ENCODE measurements around the gene OTOA.
"Not testable (repeated sequence)": the region's sequence is repeated elsewhere in the genome, so short reads cannot be mapped to it uniquely, and the experiment has no call there.

The OTOA gene

GRCh38 chr16:21654466-21654865 lies 9.3 kb upstream of the OTOA start:
- Histone ChIP-seq H3K27ac (no peak overlapping the region), H3K4me3 (no peak overlapping the region), H3K9ac (ENCODE audit: insufficient read length) (no peak overlapping the region), H3K36me3 (ENCODE audit: insufficient read depth, low read length) (peaks cover 21% of the 10 kb centered on the region), H3K9me3 (ENCODE audit: low read depth, low read length) (no peaks in the 10 kb centered on the region)
- DNase-seq (ENCODE audit: low read depth, low spot score), result no peak
- TF ChIP-seq POLR2AphosphoS5 (IDR thresholded peaks at IDR 0.05; ENCODE audit: borderline replicate concordance, low read depth, low read length) (no peak), FOXP2 (optimal IDR thresholded peaks at IDR 0.05; ENCODE audit: control extremely low read depth, extremely low read length, insufficient read depth) (no peak), EZH2 (IDR thresholded peaks at IDR 0.05) (no peak)

GRCh38 chr16:21654881-21655280 lies 8.9 kb upstream of the OTOA start:
- Histone ChIP-seq H3K4me3 (no peak overlapping the region), H3K9ac (ENCODE audit: insufficient read length) (no peak overlapping the region), H3K27ac (no peak overlapping the region), H3K36me3 (ENCODE audit: insufficient read depth, low read length) (peaks cover 21% of the 10 kb centered on the region), H3K9me3 (ENCODE audit: low read depth, low read length) (no peaks in the 10 kb centered on the region)
- TF ChIP-seq POLR2AphosphoS5 (IDR thresholded peaks at IDR 0.05; ENCODE audit: borderline replicate concordance, low read depth, low read length) (no peak), EZH2 (IDR thresholded peaks at IDR 0.05) (no peak), FOXP2 (optimal IDR thresholded peaks at IDR 0.05; ENCODE audit: control extremely low read depth, extremely low read length, insufficient read depth) (no peak)
- DNase-seq (ENCODE audit: low read depth, low spot score), result no peak

- peaks cover 21% of the 10 kb centered on the region for H3K36me3 ChIP-seq (ENCODE audit: insufficient read depth, low read length)
- H3K27ac ChIP-seq, result no peak overlapping the region
- TF ChIP-seq POLR2AphosphoS5 (IDR thresholded peaks at IDR 0.05; ENCODE audit: borderline replicate concordance, low read depth, low read length), result no peak
- no peak for TF ChIP-seq FOXP2 (optimal IDR thresholded peaks at IDR 0.05; ENCODE audit: control extremely low read depth, extremely low read length, insufficient read depth)
- TF ChIP-seq EZH2 (IDR thresholded peaks at IDR 0.05), result no peak
- H3K9me3 ChIP-seq (ENCODE audit: low read depth, low read length), result no peaks in the 10 kb centered on the region
- H3K9ac ChIP-seq (ENCODE audit: insufficient read length), result no peak overlapping the region
- no peak overlapping the region for H3K4me3 ChIP-seq
- DNase-seq (ENCODE audit: low read depth, low spot score), result peak; percentile 45
These were observed 6.7 kb upstream of the OTOA start for GRCh38 chr16:21656795-21657768.

- H3K9ac ChIP-seq (ENCODE audit: insufficient read length), result no peak overlapping the region
- no peak overlapping the region for H3K27ac ChIP-seq
- no peak overlapping the region for H3K4me3 ChIP-seq
- H3K36me3 ChIP-seq (ENCODE audit: insufficient read depth, low read length), result peaks cover 21% of the 10 kb centered on the region
- DNase-seq (ENCODE audit: low read depth, low spot score), result no peak
- no peaks in the 10 kb centered on the region for H3K9me3 ChIP-seq (ENCODE audit: low read depth, low read length)
- no peak for TF ChIP-seq POLR2AphosphoS5 (IDR thresholded peaks at IDR 0.05; ENCODE audit: borderline replicate concordance, low read depth, low read length)
- TF ChIP-seq FOXP2 (optimal IDR thresholded peaks at IDR 0.05; ENCODE audit: control extremely low read depth, extremely low read length, insufficient read depth), result no peak
- TF ChIP-seq EZH2 (IDR thresholded peaks at IDR 0.05), result no peak
These were observed 4.6 kb upstream of the OTOA start for GRCh38 chr16:21659124-21659523.

GRCh38 chr16:21664801-21665492 lies 1.2 kb downstream of the OTOA start:
- H3K9me3 ChIP-seq (ENCODE audit: low read depth, low read length), result no peaks in the 10 kb centered on the region
- no peak overlapping the region for H3K9ac ChIP-seq (ENCODE audit: insufficient read length)
- no peak overlapping the region for H3K4me3 ChIP-seq
- no peak for DNase-seq (ENCODE audit: low read depth, low spot score)
- TF ChIP-seq FOXP2 (optimal IDR thresholded peaks at IDR 0.05; ENCODE audit: control extremely low read depth, extremely low read length, insufficient read depth) (no peak), POLR2AphosphoS5 (IDR thresholded peaks at IDR 0.05; ENCODE audit: borderline replicate concordance, low read depth, low read length) (no peak), EZH2 (IDR thresholded peaks at IDR 0.05) (no peak)
- no peaks in the 10 kb centered on the region for H3K36me3 ChIP-seq (ENCODE audit: insufficient read depth, low read length)
- no peak overlapping the region for H3K27ac ChIP-seq

GRCh38 chr16:21666772-21667171 lies 3.0 kb downstream of the OTOA start:
- Histone ChIP-seq H3K9me3 (ENCODE audit: low read depth, low read length) (no peaks in the 10 kb centered on the region), H3K27ac (no peak overlapping the region), H3K4me3 (no peak overlapping the region), H3K9ac (ENCODE audit: insufficient read length) (no peak overlapping the region), H3K36me3 (ENCODE audit: insufficient read depth, low read length) (no peaks in the 10 kb centered on the region)
- TF ChIP-seq EZH2 (IDR thresholded peaks at IDR 0.05), result no peak
- TF ChIP-seq FOXP2 (optimal IDR thresholded peaks at IDR 0.05; ENCODE audit: control extremely low read depth, extremely low read length, insufficient read depth), result no peak
- no peak for TF ChIP-seq POLR2AphosphoS5 (IDR thresholded peaks at IDR 0.05; ENCODE audit: borderline replicate concordance, low read depth, low read length)
- DNase-seq (ENCODE audit: low read depth, low spot score), result no peak

GRCh38 chr16:21667575-21667974 lies 3.8 kb downstream of the OTOA start:
- no peaks in the 10 kb centered on the region for H3K36me3 ChIP-seq (ENCODE audit: insufficient read depth, low read length)
- DNase-seq (ENCODE audit: low read depth, low spot score), result no peak
- H3K27ac ChIP-seq, result no peak overlapping the region
- H3K9me3 ChIP-seq (ENCODE audit: low read depth, low read length), result no peaks in the 10 kb centered on the region
- TF ChIP-seq FOXP2 (optimal IDR thresholded peaks at IDR 0.05; ENCODE audit: control extremely low read depth, extremely low read length, insufficient read depth), result no peak
- no peak for TF ChIP-seq POLR2AphosphoS5 (IDR thresholded peaks at IDR 0.05; ENCODE audit: borderline replicate concordance, low read depth, low read length)
- no peak overlapping the region for H3K9ac ChIP-seq (ENCODE audit: insufficient read length)
- H3K4me3 ChIP-seq, result no peak overlapping the region

GRCh38 chr16:21673469-21673868 lies 9.7 kb downstream of the OTOA start:
- TF ChIP-seq POLR2AphosphoS5 (IDR thresholded peaks at IDR 0.05; ENCODE audit: borderline replicate concordance, low read depth, low read length) (no peak), EZH2 (IDR thresholded peaks at IDR 0.05) (no peak), FOXP2 (optimal IDR thresholded peaks at IDR 0.05; ENCODE audit: control extremely low read depth, extremely low read length, insufficient read depth) (no peak)
- Histone ChIP-seq H3K27ac (no peak overlapping the region), H3K36me3 (ENCODE audit: insufficient read depth, low read length) (no peaks in the 10 kb centered on the region), H3K4me3 (no peak overlapping the region), H3K9me3 (ENCODE audit: low read depth, low read length) (no peaks in the 10 kb centered on the region), H3K9ac (ENCODE audit: insufficient read length) (no peak overlapping the region)
- DNase-seq (ENCODE audit: low read depth, low spot score), result no peak

- H3K27ac ChIP-seq, result not testable (repeated sequence)
These were observed 10.7 kb downstream of the OTOA start for GRCh38 chr16:21674456-21674855.

GRCh38 chr16:21680714-21681113 lies 16.9 kb downstream of the OTOA start:
- H3K9me3 ChIP-seq (ENCODE audit: low read depth, low read length); DNase-seq (ENCODE audit: low read depth, low spot score); H3K4me3 ChIP-seq; H3K36me3 ChIP-seq (ENCODE audit: insufficient read depth, low read length); H3K9ac ChIP-seq (ENCODE audit: insufficient read length); H3K27ac ChIP-seq: not testable (repeated sequence)

More at GRCh38 chr16:21674456-21674855, 10.7 kb downstream of the OTOA start:
- not testable (repeated sequence) for H3K9ac ChIP-seq (ENCODE audit: insufficient read length); DNase-seq (ENCODE audit: low read depth, low spot score); H3K4me3 ChIP-seq; H3K36me3 ChIP-seq (ENCODE audit: insufficient read depth, low read length); H3K9me3 ChIP-seq (ENCODE audit: low read depth, low read length)

All from SK-N-MC (cell line).